ENCODE data around the gene EXOC8. TPM values are rescaled to one million over a fixed set of nuclear protein-coding genes. Genes with fewer than 3 reads are reported as not detected.

Gene EXOC8
- total and polyA plus RNA-seq, 2 experiments from 2014 or later, result 2.3 to 14.4 TPM

Other genes with a start within 250 kb of the EXOC8 start
- gene TRIM67, start 175.8 kb downstream of the EXOC8 start, total RNA-seq (2014; rRNA removed; shearing (Covaris generic)), result 0.03 TPM in 1 of 2 replicates, not detected in the other
- gene TRIM67, start 175.8 kb downstream of the EXOC8 start, polyA plus RNA-seq (2016; fragmentation: Nextera tagmentation; extraction: Ambion mirVana), result not detected in 2 replicates
- gene GNPAT, start 96.6 kb downstream of the EXOC8 start, total RNA-seq (2014; rRNA removed; shearing (Covaris generic)), result 45.4 and 46.2 TPM in 2 replicates
- gene GNPAT, start 96.6 kb downstream of the EXOC8 start, polyA plus RNA-seq (2016; fragmentation: Nextera tagmentation; extraction: Ambion mirVana), result 28.8 and 32.8 TPM in 2 replicates
- 15.7 and 25.0 TPM in 2 replicates for gene SPRTN, start 441 bp upstream of the EXOC8 start, total RNA-seq (2014; rRNA removed; shearing (Covaris generic))
- 8.7 and 9.1 TPM in 2 replicates for gene SPRTN, start 441 bp upstream of the EXOC8 start, polyA plus RNA-seq (2016; fragmentation: Nextera tagmentation; extraction: Ambion mirVana)
- gene EGLN1, start 84.4 kb upstream of the EXOC8 start, total RNA-seq (2014; rRNA removed; shearing (Covaris generic)), result 6.0 and 7.2 TPM in 2 replicates
- 1.9 and 2.3 TPM in 2 replicates for gene EGLN1, start 84.4 kb upstream of the EXOC8 start, polyA plus RNA-seq (2016; fragmentation: Nextera tagmentation; extraction: Ambion mirVana)
- gene TSNAX, start 190.8 kb upstream of the EXOC8 start, total RNA-seq (2014; rRNA removed; shearing (Covaris generic)), result 29.9 and 31.7 TPM in 2 replicates
- gene TSNAX, start 190.8 kb upstream of the EXOC8 start, polyA plus RNA-seq (2016; fragmentation: Nextera tagmentation; extraction: Ambion mirVana), result 26.7 and 31.5 TPM in 2 replicates